GM12892 (cell line): ENCODE measurements around the gene ARL13A.
A peak's percentile ranks its signal among the peaks of the same experiment; 100 is the strongest.
"Not testable (repeated sequence)": the region's sequence is repeated elsewhere in the genome, so short reads cannot be mapped to it uniquely, and the experiment has no call there.

ENCODE experiments used
- DNase-seq: peaks from one replicate; pipeline ENCODE4 v3.0.0; 2011; ENCODE audit not compliant: insufficient read length
- FAIRE-seq: peaks from 2 replicates; lab custom pipeline; 2011; peaks lifted over from hg19 to GRCh38; lab: Jason Lieb, UNC
- POLR2A ChIP-seq: IDR thresholded peaks from 2 replicates; pipeline ENCODE4 v1.6.1; 2011; ENCODE audit warnings: low read depth, low read length, control low read depth
- POLR2AphosphoS5 ChIP-seq: IDR thresholded peaks from 2 replicates; pipeline ENCODE4 v1.6.1; 2011; ENCODE audit warnings: low read depth, low read length, control low read depth
- TAF1 ChIP-seq: IDR thresholded peaks from 2 replicates; pipeline ENCODE4 v1.6.1; 2011; ENCODE audit warnings: low read depth, mild to moderate bottlenecking, control low read depth, low read length, borderline replicate concordance

ARL13A gene

GRCh38 chrX:100994352-100995281 lies 25.1 kb downstream of the ARL13A start:
- TF ChIP-seq POLR2AphosphoS5 (no peak), POLR2A (no peak), TAF1 (no peak)
- FAIRE-seq, result peak; percentile 40
- DNase-seq, result no peak

- DNase-seq, result no peak
- FAIRE-seq, result no peak
- no peak for TF ChIP-seq POLR2AphosphoS5
- TF ChIP-seq POLR2A, result no peak
- no peak for TF ChIP-seq TAF1
Measured at GRCh38 chrX:100995469-100995868, 26.0 kb downstream of the ARL13A start.

DNA sequence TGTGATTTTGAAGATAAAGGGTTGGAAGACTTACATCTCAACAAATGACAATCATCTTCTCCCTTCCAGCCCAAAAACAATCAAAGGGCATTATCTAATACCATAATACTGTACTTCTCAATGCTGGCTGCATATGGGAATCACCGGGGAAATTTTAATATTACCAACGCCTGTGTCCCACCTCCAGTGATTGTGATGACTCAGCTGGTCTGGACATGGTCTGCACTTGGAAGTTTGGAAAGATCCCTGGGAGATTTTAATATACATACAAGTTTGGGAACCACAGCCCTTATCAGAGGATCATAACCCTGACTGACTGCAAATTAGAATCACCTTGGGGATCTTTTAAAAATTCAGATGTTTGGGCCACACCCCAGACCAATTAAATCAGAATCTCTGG lies 29.9 kb downstream of the ARL13A start:
- FAIRE-seq (no peak), DNase-seq (no peak)
- TF ChIP-seq POLR2A (no peak), POLR2AphosphoS5 (no peak), TAF1 (no peak)

DNA sequence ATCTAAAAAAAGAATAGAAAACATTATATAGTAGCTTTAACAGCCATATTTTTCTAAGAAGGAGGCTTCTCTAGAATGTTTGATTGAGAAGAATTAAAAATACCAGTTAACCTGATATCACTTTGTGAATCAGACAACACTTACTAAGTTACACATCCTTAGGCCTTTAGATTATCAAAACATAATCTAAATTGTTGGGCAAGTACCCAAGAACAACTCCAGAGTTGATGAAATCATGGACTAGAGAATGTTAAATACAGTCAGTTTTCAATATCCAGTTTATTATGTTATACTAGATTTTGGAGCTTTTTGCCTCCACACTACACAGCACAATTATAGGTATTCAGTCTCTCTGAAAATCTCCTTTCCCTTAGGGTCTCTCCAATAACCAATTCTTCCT lies 39.6 kb downstream of the ARL13A start:
- DNase-seq, result no peak
- TF ChIP-seq POLR2AphosphoS5, result no peak
- TF ChIP-seq TAF1, result no peak
- no peak for TF ChIP-seq POLR2A
- FAIRE-seq, result no peak

GRCh38 chrX:101012031-101012430 lies 42.5 kb downstream of the ARL13A start:
- not testable (repeated sequence) for DNase-seq, FAIRE-seq

GRCh38 chrX:101022020-101022419 lies 52.5 kb downstream of the ARL13A start:
- TF ChIP-seq POLR2AphosphoS5 (no peak), POLR2A (no peak), TAF1 (no peak)
- FAIRE-seq (no peak), DNase-seq (no peak)

DNA sequence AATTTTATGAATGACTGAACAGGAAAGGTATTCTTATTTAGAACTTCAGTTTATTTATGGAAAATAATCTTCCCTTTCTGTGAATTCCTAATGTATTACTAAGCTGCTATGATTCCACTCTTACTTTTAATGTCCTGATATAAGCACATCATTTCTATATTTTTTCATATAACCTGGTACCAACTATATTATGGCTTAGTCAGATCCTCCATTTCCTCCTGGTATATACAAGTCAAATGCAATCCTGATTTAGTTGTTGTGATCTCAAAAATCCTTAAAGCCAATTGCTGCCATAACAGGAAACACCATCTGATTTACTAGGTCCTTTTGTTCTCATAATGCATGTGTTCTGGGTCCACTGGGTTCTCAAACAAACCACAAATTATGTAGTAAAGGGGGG lies 55.6 kb downstream of the ARL13A start:
- DNase-seq (no peak), FAIRE-seq (no peak)
- TF ChIP-seq TAF1 (no peak), POLR2A (no peak), POLR2AphosphoS5 (no peak)

DNA sequence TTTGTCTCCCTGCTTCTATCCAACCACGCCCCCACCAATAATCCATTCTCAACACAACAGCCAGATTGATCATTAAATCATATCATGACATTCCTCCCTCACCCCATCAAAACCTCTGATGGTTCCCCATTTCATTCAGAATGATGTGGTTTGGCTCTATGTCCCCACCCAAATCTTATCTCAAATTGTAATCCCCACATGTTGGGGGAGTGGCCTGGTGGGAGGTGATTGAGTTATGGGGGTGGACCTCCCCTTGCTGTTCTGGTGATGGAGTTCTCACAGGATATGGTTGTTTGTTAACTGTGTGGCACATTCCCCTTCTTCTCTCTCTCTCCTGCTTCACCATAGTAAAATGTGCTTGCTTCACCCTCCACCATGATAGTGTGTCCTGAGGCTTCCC lies 59.1 kb downstream of the ARL13A start:
- TF ChIP-seq POLR2A (no peak), TAF1 (no peak), POLR2AphosphoS5 (no peak)
- FAIRE-seq, result peak; percentile 14
- no peak for DNase-seq

DNA sequence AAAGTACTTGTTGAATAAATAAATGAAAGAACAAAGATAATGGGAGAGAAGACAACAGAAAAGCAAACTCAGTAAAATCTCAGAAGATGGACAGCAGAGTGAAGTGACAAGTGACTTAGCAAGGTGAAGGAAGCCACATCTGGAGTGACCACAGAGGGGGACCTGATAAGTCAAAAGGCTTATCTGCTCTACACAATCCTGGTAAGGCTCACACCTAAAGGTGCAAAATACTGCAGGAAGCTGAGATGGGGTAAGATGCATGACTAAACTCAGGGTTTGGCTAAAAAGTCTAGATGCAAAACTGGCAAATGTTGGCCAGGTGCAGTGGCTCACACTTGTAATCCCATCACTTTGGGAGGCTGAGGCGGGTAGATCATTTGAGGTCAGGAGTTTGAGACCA lies 60.2 kb downstream of the ARL13A start:
- TF ChIP-seq POLR2AphosphoS5 (no peak), TAF1 (no peak), POLR2A (no peak)

GRCh38 chrX:101037231-101037630 lies 67.7 kb downstream of the ARL13A start:
- TF ChIP-seq TAF1, result no peak
- TF ChIP-seq POLR2AphosphoS5, result no peak
- TF ChIP-seq POLR2A, result no peak
- FAIRE-seq (no peak), DNase-seq (no peak)

More for the DNA sequence above, 60.2 kb downstream of the ARL13A start:
- no peak for DNase-seq
- no peak for FAIRE-seq

DNA sequence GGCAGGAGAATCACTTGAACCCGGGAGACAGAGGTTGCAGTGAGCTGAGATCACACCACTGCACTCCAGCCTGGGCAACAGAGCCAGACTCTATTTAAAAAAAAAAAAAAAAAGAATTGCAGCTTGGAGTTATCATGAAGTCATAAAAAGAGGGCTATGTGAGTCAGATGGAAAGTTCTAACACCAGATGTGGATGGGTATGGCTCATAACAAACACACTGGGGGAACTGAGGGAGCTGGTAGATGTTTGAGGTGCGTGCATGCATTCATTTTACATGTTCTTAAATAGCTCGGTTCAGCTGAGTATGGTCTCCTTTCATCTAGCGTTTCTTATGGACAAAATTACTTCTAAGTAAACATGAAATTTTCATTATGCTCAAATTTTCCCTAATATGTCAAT lies 70.7 kb downstream of the ARL13A start:
- FAIRE-seq (no peak), DNase-seq (no peak)
- TF ChIP-seq POLR2A (no peak), POLR2AphosphoS5 (no peak), TAF1 (no peak)
